Pulmonary artery endothelial cell (primary cell): ENCODE measurements around the gene XCR1. TPM values are rescaled to one million over a fixed set of nuclear protein-coding genes. Genes with fewer than 3 reads are reported as not detected.
"Not testable (repeated sequence)": the region's sequence is repeated elsewhere in the genome, so short reads cannot be mapped to it uniquely, and the experiment has no call there.

ENCODE experiments used
- DNase-seq: peaks from one replicate; pipeline ENCODE4 v3.0.0-alpha.2; 2011; ENCODE audit warnings: low read depth, low spot score
- total RNA-seq: library from RNA; depleted of rRNA; stranded (reverse); fragments of >200 nt; gene quantifications from 2 replicates; pipeline ENCODE4 v1.2.3, GENCODE V29; 2014

The XCR1 gene, protein sequence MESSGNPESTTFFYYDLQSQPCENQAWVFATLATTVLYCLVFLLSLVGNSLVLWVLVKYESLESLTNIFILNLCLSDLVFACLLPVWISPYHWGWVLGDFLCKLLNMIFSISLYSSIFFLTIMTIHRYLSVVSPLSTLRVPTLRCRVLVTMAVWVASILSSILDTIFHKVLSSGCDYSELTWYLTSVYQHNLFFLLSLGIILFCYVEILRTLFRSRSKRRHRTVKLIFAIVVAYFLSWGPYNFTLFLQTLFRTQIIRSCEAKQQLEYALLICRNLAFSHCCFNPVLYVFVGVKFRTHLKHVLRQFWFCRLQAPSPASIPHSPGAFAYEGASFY
- not detected in 2 replicates for total RNA-seq

DNA sequence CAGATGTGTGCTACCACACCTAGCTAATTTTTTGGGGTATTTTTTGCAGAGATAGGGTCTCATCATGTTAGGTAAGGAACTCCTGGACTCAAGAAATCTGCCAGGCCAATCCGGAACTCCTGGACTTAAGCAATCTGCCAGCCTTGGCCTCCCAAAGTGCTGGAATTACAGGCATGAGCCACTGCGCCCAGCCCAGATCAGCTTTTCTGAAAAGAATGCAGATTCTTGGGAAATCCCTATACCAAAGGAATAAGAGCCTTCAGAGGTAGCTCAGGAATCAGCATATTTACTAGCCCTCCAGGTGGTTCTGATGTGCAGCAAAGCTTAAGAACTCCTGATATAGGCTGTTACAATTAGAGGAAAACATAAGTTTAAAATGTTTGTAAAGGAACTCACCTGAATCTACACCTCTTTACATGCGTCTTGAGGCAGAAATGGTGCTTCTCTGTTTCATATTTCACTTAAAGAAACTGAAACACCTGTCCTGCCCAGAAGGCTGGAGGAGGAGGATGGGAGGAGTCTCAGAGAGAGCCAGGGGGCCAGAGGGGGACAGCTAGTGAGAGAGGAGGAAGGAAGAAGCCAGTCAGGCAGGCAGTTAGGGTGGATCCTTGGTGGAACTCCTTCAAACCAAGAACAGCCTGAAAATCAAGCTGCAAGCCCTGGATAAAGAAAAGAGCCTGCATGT, at the start of gene XCR1:
TSS of gene XCR1 (minus strand) at position 463 of the 685 bp plus-strand sequence. CDS start 5,536 bp downstream, outside the sequence.
- DNase-seq = no peak

DNA sequence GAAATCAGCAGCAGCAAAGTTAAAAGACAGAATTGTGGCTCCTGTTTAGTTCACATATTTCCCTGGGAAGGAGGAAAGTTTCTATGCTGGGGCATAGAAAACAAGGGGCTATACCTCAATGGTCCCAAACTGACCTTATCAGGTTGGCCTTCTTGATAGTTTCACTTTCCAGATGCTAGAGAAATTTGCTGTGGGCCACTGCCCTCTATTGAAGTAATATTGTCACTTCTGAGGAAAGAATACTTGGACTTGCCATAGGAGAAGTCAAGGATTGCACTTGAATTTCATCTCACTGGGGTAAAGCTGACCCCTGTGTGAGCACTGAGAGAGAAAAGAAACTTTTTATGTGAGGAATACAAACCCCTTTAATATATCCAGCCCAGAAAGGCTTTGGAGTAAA, 49.3 kb upstream of the XCR1 start:
- no peak for DNase-seq

DNA sequence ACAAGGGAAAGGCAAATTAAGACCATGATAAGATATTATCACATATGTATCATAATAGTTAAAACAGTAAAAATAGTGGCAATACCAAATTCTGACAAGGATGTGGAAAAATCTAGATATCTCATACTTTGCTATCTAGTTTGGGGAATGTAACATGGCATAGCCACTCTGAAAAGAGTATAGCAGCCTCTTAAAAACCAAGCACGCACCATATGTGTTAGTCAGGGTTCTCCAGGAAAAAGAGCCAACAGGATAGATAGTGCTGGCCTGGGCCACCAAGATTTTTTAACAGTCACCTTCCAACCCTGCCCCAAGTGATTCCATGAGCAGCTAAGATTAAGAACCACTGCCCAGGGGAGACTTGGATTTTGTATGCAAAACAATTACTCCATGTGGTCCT, 48.5 kb upstream of the XCR1 start:
- no peak for DNase-seq

DNA sequence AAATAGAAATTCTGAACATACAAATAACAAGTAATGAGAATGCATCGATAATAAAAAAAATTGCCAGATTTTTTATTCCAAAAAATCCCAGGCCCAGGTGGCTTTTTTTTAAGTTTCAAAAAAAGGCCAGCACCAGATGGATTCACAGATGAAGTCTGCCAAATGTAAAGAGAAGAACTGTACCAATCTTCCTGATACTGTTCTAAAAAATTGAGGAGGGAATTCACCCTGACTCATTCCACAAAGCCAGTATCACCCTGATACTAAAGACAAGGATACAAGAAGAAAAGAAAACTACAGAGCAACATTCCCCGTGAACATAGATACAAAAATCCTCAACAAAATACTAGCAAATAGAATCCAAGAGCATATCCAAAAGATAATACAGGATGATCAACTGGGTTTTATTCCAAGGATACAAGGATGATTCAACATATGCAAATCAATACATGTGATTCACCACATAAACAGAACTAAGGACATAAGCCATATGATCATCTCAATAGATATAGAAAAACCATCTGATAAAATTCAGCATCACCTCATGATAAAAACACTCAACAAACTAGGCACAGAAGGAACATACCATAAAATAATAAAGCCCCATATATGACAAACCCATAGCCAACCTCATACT, 44.1 kb upstream of the XCR1 start:
- DNase-seq = no peak

DNA sequence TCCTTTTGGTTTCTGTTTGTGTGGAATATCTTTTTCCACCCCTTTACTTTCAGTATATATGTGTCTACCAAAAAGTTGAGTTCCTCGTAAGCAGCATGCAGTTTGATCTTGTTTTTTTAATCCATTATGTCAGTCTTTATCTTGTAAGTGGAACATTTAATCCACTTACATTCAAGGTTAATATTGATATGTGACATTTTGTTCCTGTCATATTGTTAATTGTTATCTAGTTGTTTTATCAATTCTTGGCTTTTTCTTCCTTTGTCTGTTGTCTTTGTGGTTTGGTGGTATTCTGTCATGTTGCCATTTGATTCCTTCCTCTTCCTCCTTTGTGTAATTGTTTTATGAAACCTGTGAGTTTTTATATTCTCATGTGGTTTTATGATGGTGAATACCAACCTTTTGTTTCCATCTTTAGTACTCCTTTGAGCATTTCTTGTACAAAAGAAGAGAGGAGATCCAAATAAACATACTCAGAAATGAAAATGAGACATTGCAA, 43.4 kb upstream of the XCR1 start:
- no peak for DNase-seq

DNA sequence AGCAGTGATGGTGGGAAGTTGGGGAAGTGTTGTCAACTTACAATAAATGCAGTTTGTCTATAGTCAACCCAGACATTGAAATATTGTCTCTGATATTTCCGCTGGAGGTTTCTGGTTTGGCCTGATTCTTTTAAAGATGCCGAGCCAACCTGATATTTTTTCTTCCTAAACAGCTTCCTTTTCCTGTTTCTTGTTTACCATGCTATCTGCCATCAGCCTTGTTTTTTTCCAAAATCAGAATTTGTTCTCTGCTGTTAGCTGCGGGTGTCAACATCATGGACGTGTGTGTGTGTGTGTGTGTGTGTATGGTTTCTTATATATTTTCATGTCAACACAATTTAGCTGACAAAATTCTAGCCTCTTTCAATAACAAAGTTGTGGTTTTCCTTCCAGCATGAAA, 41.2 kb upstream of the XCR1 start:
- no peak for DNase-seq

DNA sequence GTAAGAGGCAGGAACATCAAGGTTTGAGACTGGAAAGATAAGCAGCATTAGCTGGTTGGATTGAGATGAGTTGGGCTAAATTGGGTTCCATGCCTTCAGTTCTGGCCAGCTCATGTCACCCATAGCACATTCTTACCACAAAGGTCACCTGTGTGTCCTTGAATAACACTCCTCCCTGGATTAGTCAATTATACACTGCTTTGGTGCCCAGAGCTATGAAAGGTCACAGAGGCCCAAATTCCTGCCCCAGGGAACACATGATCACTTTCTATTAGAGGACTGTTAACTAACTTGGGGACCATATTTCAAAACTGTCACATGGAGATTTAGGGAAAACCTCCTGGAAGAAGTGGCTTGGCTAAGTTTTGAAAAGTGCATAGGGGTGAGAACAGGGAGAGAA, 40.1 kb upstream of the XCR1 start:
- no peak for DNase-seq

DNA sequence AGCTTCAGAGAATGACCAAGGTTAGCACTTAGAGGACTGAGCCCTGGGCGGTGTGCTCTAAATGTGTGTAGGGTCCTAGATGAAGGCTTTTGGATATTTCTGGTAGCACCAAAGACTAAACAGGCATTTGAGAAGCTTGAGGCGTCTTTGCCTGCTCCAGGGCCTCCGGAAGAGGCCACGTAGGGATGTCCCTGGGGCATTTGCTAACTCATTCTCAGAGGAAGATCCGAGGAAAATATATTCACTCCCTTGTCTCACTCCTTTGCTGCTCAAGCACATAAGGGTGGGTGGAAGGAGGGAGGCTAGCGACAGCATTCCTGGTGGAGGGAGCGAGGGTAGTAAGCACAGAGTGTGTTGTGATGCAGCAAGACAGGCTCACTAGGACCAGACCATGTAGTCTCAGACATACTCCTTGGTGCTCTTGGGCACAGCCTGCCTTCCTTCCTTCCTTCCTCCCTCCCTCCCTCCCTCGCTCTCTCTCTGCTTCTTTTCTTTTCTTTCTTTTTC, 38.5 kb upstream of the XCR1 start:
- DNase-seq = no peak

DNA sequence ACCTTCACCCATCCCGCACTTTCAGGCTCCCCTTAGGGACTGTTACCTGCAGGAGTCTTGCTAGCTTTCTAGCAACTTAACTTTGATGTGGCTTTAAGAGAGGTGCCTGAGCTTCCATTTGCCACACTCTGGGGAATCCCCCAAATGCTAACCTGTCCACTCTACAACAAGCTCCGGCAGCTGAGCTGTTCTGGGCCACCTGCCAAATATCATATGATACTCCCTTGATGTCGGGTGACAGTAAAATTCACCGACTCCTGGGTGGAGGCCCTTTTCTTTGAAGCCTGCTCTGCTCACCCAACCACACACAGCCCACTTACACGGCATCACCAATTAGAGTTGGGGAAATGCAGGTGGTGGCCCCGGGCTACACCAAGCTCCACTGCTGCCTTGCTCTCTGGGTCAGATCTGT, 38.0 kb upstream of the XCR1 start:
- DNase-seq = no peak

DNA sequence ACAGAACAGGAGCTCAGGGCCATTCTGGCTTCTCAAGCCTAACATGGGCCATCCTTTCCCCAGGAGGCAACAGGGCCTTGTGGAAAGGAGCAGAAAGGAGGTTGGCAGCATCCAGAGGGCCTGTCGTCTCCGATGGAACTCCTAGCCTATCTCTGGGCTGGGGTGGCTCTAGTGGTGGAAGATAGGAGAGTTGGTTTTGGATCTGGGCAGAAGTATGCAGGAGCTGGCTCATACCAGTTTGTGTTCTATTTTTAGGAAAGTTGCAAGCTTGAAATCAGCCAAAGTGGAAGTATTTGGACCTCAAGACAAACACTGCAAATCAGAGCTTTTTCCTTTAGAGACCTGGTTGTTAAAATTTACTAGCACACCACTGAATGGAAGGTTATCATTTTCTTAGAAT, 35.4 kb upstream of the XCR1 start:
- no peak for DNase-seq

DNA sequence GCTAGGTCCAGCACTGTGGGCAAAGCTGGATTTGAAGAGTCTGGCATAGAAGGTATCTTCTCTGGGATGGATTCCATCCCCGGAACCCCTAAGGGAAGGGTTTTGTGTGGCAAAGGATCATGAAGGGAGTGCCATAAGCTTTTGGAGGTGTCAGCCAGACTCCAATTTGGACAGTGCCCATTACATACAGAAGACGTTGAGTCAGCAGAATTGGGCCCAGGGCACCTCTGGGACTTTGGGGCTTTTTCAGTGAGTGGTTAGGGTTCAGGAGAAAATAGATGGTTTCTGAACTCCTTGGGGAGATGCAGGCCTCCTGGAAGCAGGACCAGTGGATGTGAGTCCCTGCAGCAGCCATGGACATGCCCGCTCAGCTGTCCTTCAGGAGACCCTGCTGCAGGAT, 34.6 kb upstream of the XCR1 start:
- no peak for DNase-seq

DNA sequence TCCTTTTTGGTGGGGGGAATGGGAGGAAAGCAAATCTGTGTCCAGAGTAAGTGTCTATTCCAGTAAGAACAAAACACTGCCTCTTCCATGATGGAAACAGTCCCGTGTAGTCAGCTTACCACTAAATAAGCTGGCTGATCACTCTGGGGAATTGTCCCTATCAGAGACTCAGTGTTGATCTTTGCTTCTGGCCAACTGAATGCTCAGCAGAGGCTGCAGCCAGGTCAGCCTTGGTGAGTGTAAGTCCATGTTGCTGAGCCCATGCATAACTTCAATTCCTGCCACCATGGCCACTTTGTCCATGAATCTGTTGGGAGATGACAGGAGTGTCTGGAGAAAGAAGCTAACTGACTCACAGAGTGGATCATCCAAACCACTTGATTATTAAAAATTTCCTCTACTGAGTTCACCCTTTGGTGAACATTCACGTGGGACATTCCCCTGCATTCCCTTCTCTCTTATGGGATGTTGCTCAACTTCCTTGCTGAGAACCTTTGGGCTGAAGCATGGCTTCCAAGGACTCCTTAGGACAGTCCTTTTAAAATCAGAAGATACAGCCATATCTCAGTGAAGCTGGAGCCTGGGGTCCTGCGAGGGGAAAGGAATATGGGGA, 33.9 kb upstream of the XCR1 start:
- no peak for DNase-seq

DNA sequence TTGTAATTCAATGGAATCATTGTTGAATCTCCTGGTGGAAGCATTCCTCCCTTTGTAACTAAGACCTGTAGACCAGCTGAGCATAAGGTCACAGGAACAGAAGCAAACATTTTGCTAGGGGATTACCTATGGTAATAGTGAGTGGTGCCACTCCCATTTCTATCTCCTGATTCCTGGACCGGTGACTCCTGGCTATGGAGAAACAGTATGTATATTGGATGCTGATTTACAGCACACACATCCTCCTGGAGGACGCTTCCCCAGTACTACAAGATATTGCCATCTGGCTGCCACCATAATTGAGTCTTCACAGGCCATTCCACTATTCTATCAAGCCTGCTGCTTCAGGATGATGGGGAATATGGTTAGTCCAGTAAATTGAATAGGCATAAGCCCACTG, 33.3 kb upstream of the XCR1 start:
- DNase-seq = no peak

DNA sequence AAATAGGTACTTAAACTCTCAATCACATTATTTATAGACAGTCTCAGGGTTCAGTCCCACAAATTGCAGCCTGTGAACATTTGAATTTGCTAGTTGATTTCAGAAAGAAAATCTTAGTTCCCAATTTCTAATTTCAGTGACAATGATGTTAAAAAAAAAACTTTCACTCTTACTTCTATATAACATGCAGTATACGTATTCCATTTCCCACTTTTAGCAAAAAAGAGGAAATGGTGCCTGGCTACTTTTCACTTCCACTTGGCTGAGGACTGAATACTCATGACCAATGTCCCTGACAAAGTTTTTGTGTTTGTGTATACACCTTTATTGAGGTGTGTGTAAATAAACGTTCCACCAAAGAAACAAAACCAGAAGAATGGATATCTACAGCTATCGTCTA, 32.1 kb upstream of the XCR1 start:
- DNase-seq = no peak

DNA sequence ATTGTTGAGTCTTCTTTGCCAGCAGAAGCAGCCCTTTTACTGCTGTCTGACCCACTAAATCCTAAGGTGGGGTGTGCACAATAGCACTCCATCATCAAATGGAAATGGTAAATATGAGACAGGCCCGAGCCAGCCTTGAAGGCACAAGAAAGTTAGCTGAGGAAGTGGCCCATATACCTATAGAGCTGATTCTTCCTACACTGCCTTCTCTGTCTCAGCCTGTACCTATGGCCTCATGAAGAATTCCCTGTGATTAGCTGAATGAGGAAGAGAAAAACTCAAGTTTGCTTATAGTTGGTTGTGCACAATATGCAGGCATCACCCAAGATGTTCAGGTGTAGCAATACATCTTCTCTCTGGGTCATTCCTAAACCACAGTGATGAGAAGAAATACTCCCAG, 31.7 kb upstream of the XCR1 start:
- no peak for DNase-seq

DNA sequence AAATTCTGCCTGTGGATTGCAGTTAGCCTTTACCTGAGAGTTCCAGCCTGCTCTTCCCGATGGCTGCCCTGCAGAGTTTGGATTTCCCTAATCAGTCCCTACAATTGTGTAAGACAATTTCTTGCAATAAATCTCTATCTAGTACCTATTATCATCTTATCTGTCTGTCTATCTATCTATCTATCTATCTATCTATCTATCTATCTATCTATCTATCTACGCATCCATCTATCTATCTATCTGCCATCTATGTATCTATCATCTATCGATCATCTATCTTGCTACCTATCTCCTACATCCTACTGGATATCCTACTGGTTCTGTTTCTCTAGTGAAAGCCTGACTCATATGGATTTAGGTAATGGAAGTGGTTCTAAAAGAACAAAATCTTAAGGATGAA, 30.4 kb upstream of the XCR1 start:
- no peak for DNase-seq

DNA sequence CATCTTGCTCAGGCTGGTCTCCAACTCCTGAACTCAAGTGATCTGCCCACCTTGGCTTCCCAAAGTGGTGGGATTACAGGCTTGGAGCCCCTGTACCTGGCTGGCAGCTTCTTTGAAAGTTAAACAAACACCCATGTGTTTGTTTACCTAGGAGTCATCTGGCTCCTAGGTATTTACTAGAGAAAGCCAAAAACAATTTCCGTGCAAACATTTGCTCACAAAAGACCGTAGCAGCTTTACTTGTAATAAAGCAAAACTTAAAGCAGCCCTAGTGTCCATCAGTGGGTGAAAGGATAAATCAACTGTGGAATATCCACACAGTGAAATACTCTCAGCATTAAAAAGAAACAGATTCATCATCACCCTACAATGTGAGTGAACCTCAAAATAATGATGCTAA, 29.4 kb upstream of the XCR1 start:
- DNase-seq = no peak

DNA sequence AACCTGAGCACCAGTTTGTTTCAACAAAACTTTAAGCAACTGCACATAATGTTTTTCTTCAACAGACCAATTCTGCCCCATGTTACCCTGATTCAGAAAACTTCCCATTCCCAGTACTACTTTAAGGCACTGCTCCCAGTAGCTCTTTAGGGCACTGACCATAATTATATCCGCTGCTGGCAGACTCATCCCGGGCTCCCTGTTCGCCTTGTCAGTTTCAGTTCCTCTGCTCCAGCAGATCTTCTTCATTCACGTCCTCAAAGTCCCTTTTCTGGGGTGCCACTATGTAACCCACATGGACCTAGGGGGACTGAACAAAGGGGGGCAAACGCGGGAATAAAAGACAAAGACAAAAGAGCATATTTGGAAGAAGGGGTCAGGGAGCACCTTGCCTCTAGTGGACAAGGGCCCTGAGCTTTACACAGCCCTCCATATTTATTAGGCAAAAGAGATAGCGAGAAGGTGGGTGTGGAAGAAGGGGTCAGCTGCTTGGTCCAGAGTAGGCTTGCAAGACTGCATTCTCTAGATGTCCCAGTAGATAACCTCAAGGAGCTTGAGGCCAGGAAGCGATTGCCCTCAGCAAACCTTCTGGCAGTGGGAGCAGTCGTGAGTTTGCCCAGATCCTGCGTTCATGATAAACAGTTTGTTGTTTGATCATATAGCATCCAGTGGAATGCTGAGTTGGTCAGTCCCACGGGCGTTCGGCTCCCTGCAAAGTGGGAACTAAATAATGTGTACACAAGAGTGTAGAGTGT, 26.7 kb upstream of the XCR1 start:
- DNase-seq = not testable (repeated sequence)

DNA sequence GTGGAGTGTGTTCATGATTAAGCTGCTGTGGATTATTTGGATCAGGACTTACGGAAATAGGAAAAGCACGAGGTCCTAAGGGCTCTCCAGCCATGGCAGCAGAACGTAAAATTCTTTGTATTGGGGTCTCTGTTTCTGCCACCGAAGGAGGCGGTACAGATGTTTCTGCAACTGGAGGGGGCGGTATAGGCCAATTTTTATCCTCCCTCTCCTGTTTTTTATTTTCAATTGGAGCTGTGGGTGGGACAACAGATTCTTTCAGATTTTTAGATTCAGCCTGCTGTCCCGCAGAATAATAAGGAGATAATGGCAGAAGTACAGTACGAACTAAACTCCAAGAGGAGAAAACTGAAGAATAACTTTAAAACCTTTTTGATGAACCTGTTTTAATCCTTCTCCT, 26.0 kb upstream of the XCR1 start:
- not testable (repeated sequence) for DNase-seq

DNA sequence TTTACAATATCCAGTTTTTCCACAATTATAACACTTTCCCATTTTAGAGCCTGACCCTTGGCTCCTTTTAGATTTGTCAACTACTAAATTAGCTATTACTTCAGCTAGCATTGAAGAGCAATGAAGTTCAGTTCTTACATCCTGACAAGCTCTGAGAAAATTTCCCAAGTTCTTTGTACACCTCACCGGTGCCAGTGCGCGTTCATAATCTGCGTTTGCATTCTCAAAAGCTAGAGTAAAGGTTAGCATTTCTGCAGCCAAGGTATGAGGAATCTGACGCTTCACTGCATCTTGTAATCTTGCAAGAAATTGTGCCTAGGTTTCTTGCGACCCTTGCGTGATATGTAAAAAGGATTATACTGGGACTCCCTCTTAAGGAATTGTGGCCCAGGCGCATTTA, 25.2 kb upstream of the XCR1 start:
- DNase-seq = no peak

DNA sequence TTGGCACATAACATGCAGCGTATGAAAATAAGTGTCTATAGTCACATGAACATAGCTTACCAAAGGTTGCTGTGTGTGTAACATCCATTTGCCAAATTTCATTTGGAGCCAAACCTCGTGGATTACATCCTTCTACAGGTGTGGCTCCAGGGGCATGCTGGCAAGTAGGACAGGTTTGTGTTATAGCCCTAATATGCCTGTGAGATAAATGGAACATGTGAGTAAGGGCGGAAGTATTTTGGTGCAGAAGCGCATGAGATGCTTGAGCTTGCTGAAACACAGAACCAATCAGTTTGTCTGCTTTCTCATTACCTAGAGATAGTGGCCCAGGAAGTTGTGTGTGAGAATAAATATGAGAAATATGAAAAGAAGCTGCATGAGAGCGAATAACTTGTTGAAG, 21.8 kb upstream of the XCR1 start:
- DNase-seq = no peak
